ENCODE data around the gene STYXL2.

DNA sequence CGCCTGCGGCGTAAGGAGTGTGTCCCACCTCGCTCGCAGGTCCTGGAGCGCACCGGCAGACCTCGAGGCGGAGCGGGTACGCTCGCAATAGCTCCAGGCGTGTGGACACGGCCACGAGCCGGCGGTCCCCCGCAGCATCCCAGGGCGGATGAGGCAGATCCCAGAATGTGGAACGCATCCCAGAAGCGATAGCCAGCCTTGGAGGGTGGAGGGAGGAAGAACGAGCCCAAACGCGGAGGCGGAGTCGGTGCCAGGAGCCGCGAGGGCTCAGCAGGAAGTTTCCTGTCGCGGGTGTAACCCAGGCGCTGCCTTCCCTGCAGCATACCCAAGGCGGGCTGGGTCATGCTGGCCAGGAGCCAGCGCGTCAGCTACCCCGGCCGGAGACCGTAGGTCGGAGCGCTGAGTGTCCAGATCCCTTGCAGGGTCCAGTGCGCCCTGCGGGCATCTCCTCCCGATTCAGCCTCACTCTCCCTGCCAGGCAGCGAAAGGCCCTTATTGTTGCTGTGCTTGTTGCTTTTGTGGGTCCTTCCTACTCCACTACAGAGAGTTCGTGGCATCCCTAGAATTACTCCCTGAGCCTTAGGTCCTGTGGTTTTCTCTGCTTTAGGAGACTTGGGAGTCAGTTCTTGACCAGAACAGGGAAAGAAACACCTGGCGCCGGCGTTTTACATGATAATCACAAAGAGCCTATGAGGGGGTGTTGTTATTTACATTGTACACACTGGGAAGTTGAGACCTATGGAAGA is 27.7 kb downstream of the STYXL2 start:
- TF ChIP-seq CTCF (tag by site-specific recombination; IDR thresholded peaks at IDR 0.05) (no peak), ZNF677 (tag by site-specific recombination; IDR thresholded peaks at IDR 0.05) (no peak), ZNF24 (tag by site-specific recombination; IDR thresholded peaks at IDR 0.05) (no peak), PRDM1 (tag by site-specific recombination; IDR thresholded peaks at IDR 0.05) (no peak), ZBTB6 (tag by site-specific recombination; IDR thresholded peaks at IDR 0.05) (no peak), REST (tag by site-specific recombination; IDR thresholded peaks at IDR 0.05) (no peak), ZNF626 (tag by site-specific recombination; IDR thresholded peaks at IDR 0.05) (no peak), YY1 (tag by site-specific recombination; IDR thresholded peaks at IDR 0.05) (no peak)
